Fibroblast of lung (primary cell): Measurements from ENCODE around the gene ANKRD24. TPM values are rescaled to one million over a fixed set of nuclear protein-coding genes. Genes with fewer than 3 reads are reported as not detected.

Experiments
- DNase-seq, 2 donors: peaks; one replicate each; pipeline versions ENCODE4 v3.0.0 to v3.0.0-alpha.2; 2010; ENCODE audit warnings: low read depth in 2 of 2
- H2AFZ ChIP-seq: 2 replicates; pipeline ENCODE4 v1.5.1; 2012; ENCODE audit warnings: low read length, control low read depth, inconsistent platforms
- H3K27ac ChIP-seq: 2 replicates; pipeline ENCODE4 v1.5.1; 2011; ENCODE audit warnings: low read length, control low read depth; ENCODE audit not compliant: insufficient read depth
- H3K27me3 ChIP-seq: 2 replicates; pipeline ENCODE4 v1.5.1; 2011; ENCODE audit warnings: mild to moderate bottlenecking, low read length; ENCODE audit not compliant: control insufficient read depth, insufficient read depth
- H3K36me3 ChIP-seq: 2 replicates; pipeline ENCODE4 v1.5.1; 2011; ENCODE audit warnings: low read length; ENCODE audit not compliant: control insufficient read depth, insufficient read depth
- H3K4me1 ChIP-seq: 2 replicates; pipeline ENCODE4 v1.5.1; 2011; ENCODE audit warnings: low read length; ENCODE audit not compliant: control insufficient read depth, insufficient read depth; ENCODE audit errors: extremely low read depth
- H3K4me2 ChIP-seq: 2 replicates; pipeline ENCODE4 v1.5.1; 2011; ENCODE audit warnings: low read length, control low read depth; ENCODE audit not compliant: insufficient read depth; ENCODE audit errors: extremely low read depth
- H3K4me3 ChIP-seq, 4 experiments: fragments of 200-600 bp in 1 of 4; sonication (generic) in 1 of 4; replicated peaks in 1 of 4; 2 replicates each; pipeline ENCODE4 v1.5.1; 2011 to 2016; ENCODE audit warnings: low read length in 4 of 4, low read depth in 3 of 4, mild to moderate bottlenecking in 3 of 4, control low read depth in 2 of 4, inconsistent platforms in 1 of 4, mixed read lengths in 1 of 4; ENCODE audit not compliant: insufficient read depth in 1 of 4; ENCODE audit errors: control extremely low read depth in 1 of 4
- H3K79me2 ChIP-seq: 2 replicates; pipeline ENCODE4 v1.5.1; 2012; ENCODE audit warnings: mild to moderate bottlenecking, low read length, inconsistent platforms; ENCODE audit not compliant: control insufficient read depth, insufficient read depth
- H3K9ac ChIP-seq: 2 replicates; pipeline ENCODE4 v1.5.1; 2011; ENCODE audit warnings: mild to moderate bottlenecking, low read length, control low read depth; ENCODE audit not compliant: insufficient read depth
- H3K9me3 ChIP-seq: 2 replicates; pipeline ENCODE4 v1.5.1; 2012; ENCODE audit warnings: low read depth, low read length; ENCODE audit not compliant: control insufficient read depth, insufficient read depth
- H4K20me1 ChIP-seq: 2 replicates; pipeline ENCODE4 v1.5.1; 2011; ENCODE audit warnings: low read length; ENCODE audit not compliant: control insufficient read depth, insufficient read depth; ENCODE audit errors: extremely low read depth
- EZH2 ChIP-seq: IDR thresholded peaks from 2 replicates; pipeline ENCODE4 v1.5.1; 2012; ENCODE audit warnings: low read length, control low read depth, mild to moderate bottlenecking; ENCODE audit errors: missing control alignments
- polyA plus RNA-seq, 2 donors: library from polyadenylated mRNA; depleted of rRNA in 1 of 2; stranded (reverse) in 1 of 2; unstranded in 1 of 2; fragments of >200 nt; gene quantifications; 2 replicates each; pipeline ENCODE4 v1.2.1, GENCODE V29; 2011 to 2012; ENCODE audit warnings: missing spikeins in 1 of 2
- total RNA-seq: library from RNA; depleted of rRNA; stranded (reverse); fragments of >200 nt; gene quantifications from 2 replicates; pipeline ENCODE4 v1.2.1, GENCODE V29; 2014
- TF ChIP-seq, protein P1 (sequence below), 2 donors: IDR thresholded peaks in 1 of 2; conservative IDR thresholded peaks in 1 of 2; 1 replicate in 1 of 2; 2 replicates in 1 of 2; pipeline ENCODE4 v1.5.1; 2011 to 2012; ENCODE audit warnings: low read length in 2 of 2, control low read depth in 1 of 2, inconsistent platforms in 1 of 2, low read depth in 1 of 2, mild to moderate bottlenecking in 1 of 2

Gene ANKRD24
- total and polyA plus RNA-seq, 2 donors (not counting 1 experiment from before 2014, with no cell fraction given): 0.14 to 2.3 TPM

DNA sequence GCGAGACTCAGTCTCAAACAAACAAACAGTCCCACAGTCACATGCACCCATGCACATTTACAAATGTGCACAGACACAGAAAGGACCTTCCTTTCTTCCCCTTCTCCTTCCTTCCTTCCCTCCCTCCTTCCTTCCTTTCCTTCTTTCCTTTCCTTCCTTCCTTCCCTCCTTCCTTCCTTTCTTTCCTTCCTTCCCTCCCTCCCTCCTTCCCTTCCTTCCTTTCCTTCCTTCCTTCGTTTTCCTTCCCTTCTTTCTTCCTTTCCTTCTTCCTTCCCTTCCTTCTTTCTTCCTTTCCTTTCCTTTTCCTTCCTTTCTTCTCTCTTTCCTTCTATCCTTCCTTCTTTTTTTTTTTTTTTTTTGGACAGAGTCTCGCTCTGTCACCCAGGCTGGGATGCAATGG is 30.6 kb downstream of the ANKRD24 start:
- no peak overlapping the region for H3K4me3 ChIP-seq
- H3K27me3 ChIP-seq: no peaks in the 10 kb centered on the region
- no peak overlapping the region for H3K4me2 ChIP-seq
- H4K20me1 ChIP-seq: no peaks in the 10 kb centered on the region
- DNase-seq: no peak
- no peak overlapping the region for H3K27ac ChIP-seq
- no peak for TF ChIP-seq EZH2
- TF ChIP-seq, protein P1, sequence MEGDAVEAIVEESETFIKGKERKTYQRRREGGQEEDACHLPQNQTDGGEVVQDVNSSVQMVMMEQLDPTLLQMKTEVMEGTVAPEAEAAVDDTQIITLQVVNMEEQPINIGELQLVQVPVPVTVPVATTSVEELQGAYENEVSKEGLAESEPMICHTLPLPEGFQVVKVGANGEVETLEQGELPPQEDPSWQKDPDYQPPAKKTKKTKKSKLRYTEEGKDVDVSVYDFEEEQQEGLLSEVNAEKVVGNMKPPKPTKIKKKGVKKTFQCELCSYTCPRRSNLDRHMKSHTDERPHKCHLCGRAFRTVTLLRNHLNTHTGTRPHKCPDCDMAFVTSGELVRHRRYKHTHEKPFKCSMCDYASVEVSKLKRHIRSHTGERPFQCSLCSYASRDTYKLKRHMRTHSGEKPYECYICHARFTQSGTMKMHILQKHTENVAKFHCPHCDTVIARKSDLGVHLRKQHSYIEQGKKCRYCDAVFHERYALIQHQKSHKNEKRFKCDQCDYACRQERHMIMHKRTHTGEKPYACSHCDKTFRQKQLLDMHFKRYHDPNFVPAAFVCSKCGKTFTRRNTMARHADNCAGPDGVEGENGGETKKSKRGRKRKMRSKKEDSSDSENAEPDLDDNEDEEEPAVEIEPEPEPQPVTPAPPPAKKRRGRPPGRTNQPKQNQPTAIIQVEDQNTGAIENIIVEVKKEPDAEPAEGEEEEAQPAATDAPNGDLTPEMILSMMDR (conservative IDR thresholded peaks at IDR 0.05 in 1 of 2, IDR thresholded peaks at IDR 0.05 in 1 of 2; ENCODE audit: low read depth in 1 of 2, low read length in 2 of 2): no peak
- no peaks in the 10 kb centered on the region for H3K79me2 ChIP-seq
- no peaks in the 10 kb centered on the region for H3K4me1 ChIP-seq
- no peaks in the 10 kb centered on the region for H3K36me3 ChIP-seq
- no peaks in the 10 kb centered on the region for H3K9me3 ChIP-seq
- no peak overlapping the region for H3K9ac ChIP-seq
- no peak overlapping the region for H2AFZ ChIP-seq

DNA sequence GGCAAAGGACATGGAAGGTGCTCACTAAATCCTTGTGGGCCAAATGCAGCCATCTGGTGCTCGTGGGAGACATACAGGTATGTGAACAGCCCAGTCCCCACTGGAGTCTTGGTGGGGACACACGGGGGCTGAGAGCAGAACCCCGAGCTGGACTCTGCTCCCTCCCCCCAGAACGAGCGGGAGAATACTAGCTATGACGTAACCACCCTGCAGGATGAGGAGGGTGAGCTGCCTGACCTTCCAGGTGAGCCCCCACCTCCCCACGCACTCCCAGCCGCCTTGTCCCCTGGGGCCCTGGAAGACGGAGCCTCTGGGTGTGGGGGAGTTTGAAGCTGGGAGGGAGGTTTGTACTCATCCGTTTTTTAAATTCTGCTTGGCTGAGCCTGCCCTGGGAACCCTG is 33.3 kb downstream of the ANKRD24 start:
- Histone ChIP-seq H3K27me3 (no peaks in the 10 kb centered on the region), H3K36me3 (no peaks in the 10 kb centered on the region), H4K20me1 (no peaks in the 10 kb centered on the region), H3K4me1 (no peaks in the 10 kb centered on the region), H2AFZ (no peak overlapping the region), H3K9ac (no peak overlapping the region), H3K27ac (no peak overlapping the region), H3K4me3 (no peak overlapping the region), H3K9me3 (no peaks in the 10 kb centered on the region), H3K4me2 (no peak overlapping the region), H3K79me2 (no peaks in the 10 kb centered on the region)
- no peak for DNase-seq
- no peak for TF ChIP-seq EZH2
- TF ChIP-seq, protein P1 (conservative IDR thresholded peaks at IDR 0.05 in 1 of 2, IDR thresholded peaks at IDR 0.05 in 1 of 2; ENCODE audit: low read depth in 1 of 2, low read length in 2 of 2): no peak

DNA sequence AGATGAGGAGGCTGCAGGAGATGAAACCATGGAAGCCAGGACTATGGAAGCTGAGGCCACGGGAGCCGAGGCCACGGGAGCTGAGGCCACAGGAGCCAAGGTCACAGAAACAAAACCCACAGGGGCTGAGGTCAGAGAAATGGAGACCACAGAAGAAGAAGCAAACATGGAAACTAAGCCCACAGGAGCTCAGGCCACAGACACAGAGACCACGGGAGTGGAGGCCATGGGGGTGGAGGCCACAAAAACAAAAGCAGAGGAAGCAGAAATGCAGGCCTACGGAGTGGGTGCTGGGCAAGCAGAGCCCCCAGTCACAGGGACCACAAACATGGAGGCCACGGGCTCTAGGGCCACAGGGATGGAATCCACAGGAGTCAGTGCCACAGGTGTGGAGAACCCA is 34.4 kb downstream of the ANKRD24 start:
- Histone ChIP-seq H3K9me3 (no peaks in the 10 kb centered on the region), H2AFZ (no peak overlapping the region), H3K27me3 (no peaks in the 10 kb centered on the region), H4K20me1 (no peaks in the 10 kb centered on the region), H3K4me3 (no peak overlapping the region), H3K36me3 (no peaks in the 10 kb centered on the region), H3K9ac (no peak overlapping the region), H3K4me2 (no peak overlapping the region), H3K27ac (no peak overlapping the region), H3K79me2 (no peaks in the 10 kb centered on the region), H3K4me1 (no peaks in the 10 kb centered on the region)
- TF ChIP-seq EZH2: no peak
- TF ChIP-seq, protein P1 (conservative IDR thresholded peaks at IDR 0.05 in 1 of 2, IDR thresholded peaks at IDR 0.05 in 1 of 2; ENCODE audit: low read depth in 1 of 2, low read length in 2 of 2): no peak
- DNase-seq: no peak
